ENCODE measurements around the gene PRRG4. TPM values are rescaled to one million over a fixed set of nuclear protein-coding genes. Genes with fewer than 3 reads are reported as not detected.
"Not testable (repeated sequence)": the region's sequence is repeated elsewhere in the genome, so short reads cannot be mapped to it uniquely, and the experiment has no call there.

The PRRG4 gene
- total RNA-seq, result 1 to 10 TPM in 2 of 9 donors, under 1 TPM in 7; 0.12 to 1.4 (median 0.39) TPM
- under 1 TPM; 0.14 to 0.57 TPM for polyA plus RNA-seq
- long read RNA-seq, donor 1, result 0 reads
- long read RNA-seq, donor 2, result 0 reads
- long read RNA-seq, donor 3, full-length matches to known transcripts, result 1 of 1 reads
- long read RNA-seq, donor 3, partial matches to known transcripts, result 0 of 1 reads
- long read RNA-seq, donor 3, other reads (novel, unspliced or antisense), result 0 of 1 reads

- Histone ChIP-seq H3K9me3 (no peaks in the 10 kb centered on the region), H3K36me3 (no peaks in the 10 kb centered on the region), H3K27ac (peak within 1 kb of the TSS in 3 of 12 donors; percentile 7 to 79 (median 32)), H3K4me3 (peak within 1 kb of the TSS; percentile 40 to 77 (median 57)), H3K4me1 (peaks cover 0 to 19% (median 5%) of the 10 kb centered on the region in 12 donors), H3K27me3 (peaks cover 0 to 25% (median 9%) of the 10 kb centered on the region in 9 donors)
- peak; percentile 29 to 78 (median 50) for DNase-seq
- intact Hi-C loops (cut with DNase I), result no loop called here
- WGBS, 4 donors, result 2 to 8% (median 3%) methylated on average over 22 to 85 of the region's 85 CpGs
- peak in 3 of 4 donors; percentile 54 to 91 (median 81) for ATAC-seq
- no peak for TF ChIP-seq CTCF (IDR thresholded peaks at IDR 0.05)
- TF ChIP-seq POLR2A (IDR thresholded peaks at IDR 0.05), result no peak
Measured at GRCh38 chr11:32829680-32830412, at the start of gene PRRG4. Gene PRRG4, plus strand, starts transcription at chr11:32829927. Its CDS starts 603 bp downstream, at chr11:32830530.

- H3K9me3 ChIP-seq; intact Hi-C loops (cut with DNase I); H3K27ac ChIP-seq; H3K36me3 ChIP-seq; DNase-seq; H3K4me1 ChIP-seq; ATAC-seq; H3K27me3 ChIP-seq; H3K4me3 ChIP-seq: not testable (repeated sequence)
- WGBS, 4 donors, result 78 to 96% (median 92%) methylated on average over 2 of the region's 2 CpGs
Measured at GRCh38 chr11:32780839-32781238, 48.9 kb upstream of the PRRG4 start.

DNA sequence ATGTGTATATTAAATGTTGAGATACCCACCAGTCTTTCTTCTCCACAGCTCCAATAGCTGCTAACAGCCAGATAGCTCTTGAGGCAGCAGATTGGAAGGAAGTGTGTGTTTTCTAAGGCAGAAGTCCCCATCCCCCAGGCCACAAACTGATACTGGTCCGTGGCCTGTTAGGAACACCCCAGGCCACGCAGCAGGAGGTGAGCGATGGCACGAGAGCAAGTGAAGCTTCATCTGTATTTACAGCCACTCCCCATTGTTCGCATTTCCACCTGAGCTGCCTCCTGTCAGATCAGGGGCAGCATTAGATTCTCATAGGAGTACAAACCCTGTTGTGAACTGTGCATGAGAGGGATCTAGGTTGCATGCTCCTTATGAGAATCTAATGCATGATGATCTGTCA, 48.0 kb upstream of the PRRG4 start:
- intact Hi-C loops (cut with DNase I), result no loop called here
- no peak for TF ChIP-seq CTCF (IDR thresholded peaks at IDR 0.05)
- no peak for TF ChIP-seq POLR2A (IDR thresholded peaks at IDR 0.05)

GRCh38 chr11:32785262-32785661, 44.5 kb upstream of the PRRG4 start:
- no peak overlapping the region for H3K4me3 ChIP-seq
- no peak overlapping the region for H3K27ac ChIP-seq
- H3K27me3 ChIP-seq, result peaks cover 0 to 17% (median 0%) of the 10 kb centered on the region in 9 donors
- intact Hi-C loops (cut with DNase I), result no loop called here
- DNase-seq (no peak), ATAC-seq (no peak)
- TF ChIP-seq CTCF (IDR thresholded peaks at IDR 0.05) (no peak), POLR2A (IDR thresholded peaks at IDR 0.05) (no peak)
- no peaks in the 10 kb centered on the region for H3K36me3 ChIP-seq
- H3K4me1 ChIP-seq, result no peaks in the 10 kb centered on the region
- WGBS, 4 donors, result 90 to 94% (median 93%) methylated on average over 3 of the region's 3 CpGs
- H3K9me3 ChIP-seq, result no peaks in the 10 kb centered on the region

More for the DNA sequence above, 48.0 kb upstream of the PRRG4 start:
- DNase-seq (no peak), ATAC-seq (no peak)
- H3K27me3 ChIP-seq, result peaks cover 0 to 4% (median 0%) of the 10 kb centered on the region in 9 donors
- no peaks in the 10 kb centered on the region for H3K9me3 ChIP-seq
- WGBS, 4 donors, result 66 to 82% (median 74%) methylated on average over 5 of the region's 5 CpGs
- no peak overlapping the region for H3K4me3 ChIP-seq
- no peak overlapping the region for H3K27ac ChIP-seq
- no peaks in the 10 kb centered on the region for H3K36me3 ChIP-seq
- no peaks in the 10 kb centered on the region for H3K4me1 ChIP-seq

Data from heart left ventricle (tissue), 16 donors.